H1 (cell line): ENCODE data around the gene RHOG. TPM values are rescaled to one million over a fixed set of nuclear protein-coding genes. Genes with fewer than 3 reads are reported as not detected.

ENCODE experiments used
- ASH2L ChIP-seq: fragments of 200-600, 300-600 bp; sonication (generic); IDR thresholded peaks from one replicate; pipeline ENCODE4 v1.7.1; 2017; ENCODE audit warnings: low read length
- CTCF ChIP-seq, 3 experiments: IDR thresholded peaks; 1 replicate in 2 of 3; 2 replicates in 1 of 3; pipeline versions ENCODE4 v1.5.1 to v1.6.1; 2011; ENCODE audit warnings: low read length in 3 of 3, mild to moderate bottlenecking in 3 of 3, inconsistent platforms in 2 of 3, low read depth in 1 of 3, moderate library complexity in 1 of 3; ENCODE audit not compliant: insufficient read depth in 1 of 3; ENCODE audit errors: control extremely low read depth in 1 of 3
- EZH2 ChIP-seq: fragments of 200-600 bp; sonication (generic); IDR thresholded peaks from 2 replicates; pipeline ENCODE4 v1.7.1; 2012; ENCODE audit warnings: low read depth, mild to moderate bottlenecking, moderate library complexity, low read length, inconsistent platforms; ENCODE audit not compliant: severe bottlenecking
- GABPA ChIP-seq: IDR thresholded peaks from 2 replicates; pipeline ENCODE4 v1.6.1; 2011; ENCODE audit warnings: mild to moderate bottlenecking, low read length, moderate library complexity, borderline replicate concordance; ENCODE audit not compliant: insufficient read depth
- SUZ12 ChIP-seq: fragments of 200-600 bp; sonication (generic); IDR thresholded peaks from 2 replicates; pipeline ENCODE4 v1.6.1; 2012; ENCODE audit warnings: mild to moderate bottlenecking, inconsistent platforms, low read length, moderate library complexity, mixed read lengths
- TBP ChIP-seq: IDR thresholded peaks from 2 replicates; pipeline ENCODE4 v1.6.1; 2011; ENCODE audit warnings: low read depth, low read length, improper control_type of control experiment
- TEAD4 ChIP-seq: IDR thresholded peaks from 2 replicates; pipeline ENCODE4 v1.6.1; 2012; ENCODE audit warnings: low read depth, low read length, inconsistent platforms, mixed read lengths
- polyA plus RNA-seq, 7 experiments: library from polyadenylated mRNA; depleted of rRNA in 3 of 7; stranded (reverse) in 5 of 7; unstranded in 2 of 7; fragments of >200 nt in 5 of 7; fragments of 200-250 nt in 2 of 7; gene quantifications; 1 replicate in 5 of 7; 2 replicates in 1 of 7; 4 replicates in 1 of 7; pipeline versions ENCODE4 v1.2.1 to v1.2.3, GENCODE V29; 2011 to 2013; ENCODE audit warnings: missing spikeins in 2 of 7, mixed read lengths in 2 of 7
- total RNA-seq: library from RNA; stranded (reverse); fragmentation: NEBNext Ultra II Directional; extraction: Animal tissue kit (Norgen Biotek cat#: 25700); gene quantifications from 2 replicates; pipeline ENCODE4 v1.2.1, GENCODE V29; 2021
- TF ChIP-seq, protein P1 (sequence below): IDR thresholded peaks from 2 replicates; pipeline ENCODE4 v1.6.1; 2012; ENCODE audit warnings: inconsistent platforms

Gene RHOG
- total and polyA plus RNA-seq, 2 of the 8 experiments (the other 6 are each of a cell fraction or from before 2014, with no cell fraction given): 28.3 to 69.6 TPM

DNA sequence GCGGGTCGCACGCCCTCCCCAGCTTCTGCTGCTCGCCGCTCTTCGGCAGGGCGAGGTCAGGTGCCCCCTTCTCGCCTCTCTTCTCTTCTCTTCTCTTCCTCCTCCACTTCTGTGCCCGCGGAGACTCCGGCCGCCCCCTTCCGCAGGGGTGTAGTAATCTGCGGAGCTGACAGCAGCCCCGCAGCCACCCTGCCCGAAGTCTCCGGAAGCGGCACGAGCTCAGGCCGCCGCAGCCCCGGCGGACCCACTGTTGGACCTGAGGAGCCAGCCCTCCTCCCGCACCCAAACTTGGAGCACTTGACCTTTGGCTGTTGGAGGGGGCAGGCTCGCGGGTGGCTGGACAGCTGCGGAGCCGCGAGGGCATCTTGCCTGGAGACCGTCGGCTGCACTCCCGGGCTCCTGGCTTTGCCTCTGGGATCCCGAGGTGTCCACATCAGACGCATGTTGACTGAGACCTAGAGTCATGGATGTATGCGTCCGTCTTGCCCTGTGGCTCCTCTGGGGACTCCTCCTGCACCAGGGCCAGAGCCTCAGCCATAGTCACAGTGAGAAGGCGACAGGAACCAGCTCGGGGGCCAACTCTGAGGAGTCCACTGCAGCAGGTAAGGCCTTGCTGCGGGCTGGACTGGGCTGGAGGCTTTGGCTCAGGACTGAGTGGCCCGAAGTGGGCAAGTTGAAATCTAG lies 15.2 kb upstream of the RHOG start (continued):
- TF ChIP-seq SUZ12: peak; percentile 53; the same call in 1 of the 2 replicates
- peak; percentile 41 for TF ChIP-seq EZH2
- no peak for TF ChIP-seq ASH2L
- no peak for TF ChIP-seq GABPA
- no peak for TF ChIP-seq TBP
- TF ChIP-seq TEAD4: no peak
- TF ChIP-seq, protein P1, sequence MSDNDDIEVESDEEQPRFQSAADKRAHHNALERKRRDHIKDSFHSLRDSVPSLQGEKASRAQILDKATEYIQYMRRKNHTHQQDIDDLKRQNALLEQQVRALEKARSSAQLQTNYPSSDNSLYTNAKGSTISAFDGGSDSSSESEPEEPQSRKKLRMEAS: peak; percentile 9; the same call in 1 of the 2 replicates
- no peak for TF ChIP-seq CTCF (IDR thresholded peaks at IDR 0.05; ENCODE audit: control extremely low read depth in 1 of 3, insufficient read depth in 1 of 3, low read depth in 1 of 3, low read length in 3 of 3)
